B cell (primary cell): Measurements from ENCODE around the gene MTF1.

Experiments used
- EZH2 ChIP-seq: IDR thresholded peaks from 2 replicates; pipeline ENCODE4 v1.6.1; 2012; ENCODE audit warnings: borderline replicate concordance, low read depth, mild to moderate bottlenecking, moderate library complexity, low read length; ENCODE audit not compliant: insufficient read depth, poor library complexity, severe bottlenecking
- TF ChIP-seq, protein P1 (sequence below): fragments of 200-600 bp; IDR thresholded peaks from one replicate; pipeline ENCODE4 v1.8.0; 2022; ENCODE audit warnings: antibody characterized with exemption, mild to moderate bottlenecking

DNA sequence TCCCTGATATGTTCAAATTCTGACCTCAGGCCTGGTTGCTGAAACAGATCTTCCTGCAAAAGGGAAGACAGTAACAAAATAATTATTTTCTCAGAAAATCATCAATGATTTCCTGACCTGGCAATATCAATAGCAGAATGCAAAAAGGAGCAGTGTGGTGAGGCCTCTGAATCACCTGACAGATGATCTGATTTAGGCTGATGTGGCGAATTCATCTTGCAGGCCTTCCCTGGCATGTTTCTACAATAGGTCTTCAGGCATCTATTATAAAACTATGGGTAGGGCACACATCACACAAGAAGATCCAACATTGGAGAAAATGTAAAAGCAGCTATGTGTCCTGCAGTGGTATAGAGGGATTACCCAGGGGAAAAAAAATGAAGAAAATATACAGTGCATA lies 7.1 kb upstream of the MTF1 start:
- TF ChIP-seq EZH2: no peak
- TF ChIP-seq, protein P1, sequence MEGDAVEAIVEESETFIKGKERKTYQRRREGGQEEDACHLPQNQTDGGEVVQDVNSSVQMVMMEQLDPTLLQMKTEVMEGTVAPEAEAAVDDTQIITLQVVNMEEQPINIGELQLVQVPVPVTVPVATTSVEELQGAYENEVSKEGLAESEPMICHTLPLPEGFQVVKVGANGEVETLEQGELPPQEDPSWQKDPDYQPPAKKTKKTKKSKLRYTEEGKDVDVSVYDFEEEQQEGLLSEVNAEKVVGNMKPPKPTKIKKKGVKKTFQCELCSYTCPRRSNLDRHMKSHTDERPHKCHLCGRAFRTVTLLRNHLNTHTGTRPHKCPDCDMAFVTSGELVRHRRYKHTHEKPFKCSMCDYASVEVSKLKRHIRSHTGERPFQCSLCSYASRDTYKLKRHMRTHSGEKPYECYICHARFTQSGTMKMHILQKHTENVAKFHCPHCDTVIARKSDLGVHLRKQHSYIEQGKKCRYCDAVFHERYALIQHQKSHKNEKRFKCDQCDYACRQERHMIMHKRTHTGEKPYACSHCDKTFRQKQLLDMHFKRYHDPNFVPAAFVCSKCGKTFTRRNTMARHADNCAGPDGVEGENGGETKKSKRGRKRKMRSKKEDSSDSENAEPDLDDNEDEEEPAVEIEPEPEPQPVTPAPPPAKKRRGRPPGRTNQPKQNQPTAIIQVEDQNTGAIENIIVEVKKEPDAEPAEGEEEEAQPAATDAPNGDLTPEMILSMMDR: no peak
